Suppressor macrophage (primary cell): ENCODE results near the gene OR13G1.
"Not testable (repeated sequence)": the region's sequence is repeated elsewhere in the genome, so short reads cannot be mapped to it uniquely, and the experiment has no call there.

Experiments used
- DNase-seq, 4 experiments: peaks; one replicate each; pipeline ENCODE4 v3.0.0-alpha.2; 2020 to 2022
- total RNA-seq, 17 experiments: gene quantifications; one replicate each; lab custom pipeline; 2026; ENCODE audit warnings: mixed read lengths in 6 of 17, inconsistent platforms in 3 of 17; lab: John Stamatoyannopoulos, UW

OR13G1 gene, protein sequence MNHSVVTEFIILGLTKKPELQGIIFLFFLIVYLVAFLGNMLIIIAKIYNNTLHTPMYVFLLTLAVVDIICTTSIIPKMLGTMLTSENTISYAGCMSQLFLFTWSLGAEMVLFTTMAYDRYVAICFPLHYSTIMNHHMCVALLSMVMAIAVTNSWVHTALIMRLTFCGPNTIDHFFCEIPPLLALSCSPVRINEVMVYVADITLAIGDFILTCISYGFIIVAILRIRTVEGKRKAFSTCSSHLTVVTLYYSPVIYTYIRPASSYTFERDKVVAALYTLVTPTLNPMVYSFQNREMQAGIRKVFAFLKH
- total RNA-seq, result 0 to 0.77 (median 0) reads per million in 17 experiments

DNA sequence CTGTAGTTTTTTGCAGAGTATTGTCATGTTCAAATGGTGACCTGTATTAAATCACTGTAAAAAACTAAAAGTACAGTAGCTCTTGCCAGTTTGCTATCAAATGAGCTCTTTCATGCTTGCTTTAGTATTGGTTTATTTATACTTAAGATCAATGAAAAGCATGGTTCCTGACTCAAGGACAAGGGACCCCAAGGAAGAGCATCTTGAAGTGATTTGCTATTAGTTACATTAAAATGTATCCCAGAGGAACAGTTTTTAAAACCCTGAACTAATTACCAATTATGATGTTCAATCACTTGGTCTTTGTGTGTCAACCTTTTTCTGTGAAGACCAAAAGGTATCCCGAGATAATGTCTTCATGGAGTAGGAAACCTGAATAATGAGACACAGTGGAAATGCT is at the start of gene OR13G1:
Gene OR13G1, minus strand, starts transcription at position 101 of the 400 bp plus-strand sequence. CDS start 6,698 bp downstream, outside the sequence.
- no peak for DNase-seq

DNA sequence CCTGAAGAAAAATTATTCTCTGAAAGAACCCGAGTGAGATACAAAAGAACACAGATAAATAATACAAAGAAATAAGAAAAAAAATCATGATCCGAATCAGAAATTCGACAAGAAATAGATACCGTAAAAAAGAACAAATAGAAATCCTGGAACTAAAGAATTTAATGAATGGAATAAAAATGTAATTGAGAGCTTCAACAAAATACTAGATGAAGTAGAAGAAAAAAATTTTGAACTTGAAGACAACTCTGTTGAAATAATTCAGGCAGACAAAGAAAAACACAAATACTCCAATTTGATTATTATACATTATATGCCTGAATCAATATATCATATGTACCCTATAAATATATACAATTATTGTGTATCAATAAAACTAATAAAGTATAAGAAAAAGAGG is 41.7 kb upstream of the OR13G1 start:
- no peak for DNase-seq

DNA sequence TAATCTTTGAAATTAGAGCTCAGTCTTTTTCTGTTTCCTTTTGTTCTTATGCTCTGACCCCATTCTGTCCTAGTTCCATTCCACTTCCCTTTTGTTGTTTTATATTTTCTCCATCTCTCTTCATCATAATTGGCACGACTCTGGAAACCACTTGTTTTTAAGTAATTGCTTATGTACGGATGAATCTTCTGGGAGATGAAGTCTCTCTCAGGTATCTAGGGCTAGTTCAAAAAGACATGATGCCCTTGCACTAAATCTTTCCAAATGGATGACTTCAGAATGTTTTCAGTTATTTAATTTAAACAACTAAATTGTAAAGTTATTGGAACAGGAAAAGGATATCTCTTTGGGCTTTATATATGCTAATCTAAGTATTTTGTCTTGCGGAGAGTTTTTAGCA is 37.0 kb upstream of the OR13G1 start, which contains the start of gene OR6F1:
Gene OR6F1, minus strand, starts transcription at position 101 of the 400 bp plus-strand sequence. CDS start 3,891 bp downstream, outside the sequence.
- no peak for DNase-seq

DNA sequence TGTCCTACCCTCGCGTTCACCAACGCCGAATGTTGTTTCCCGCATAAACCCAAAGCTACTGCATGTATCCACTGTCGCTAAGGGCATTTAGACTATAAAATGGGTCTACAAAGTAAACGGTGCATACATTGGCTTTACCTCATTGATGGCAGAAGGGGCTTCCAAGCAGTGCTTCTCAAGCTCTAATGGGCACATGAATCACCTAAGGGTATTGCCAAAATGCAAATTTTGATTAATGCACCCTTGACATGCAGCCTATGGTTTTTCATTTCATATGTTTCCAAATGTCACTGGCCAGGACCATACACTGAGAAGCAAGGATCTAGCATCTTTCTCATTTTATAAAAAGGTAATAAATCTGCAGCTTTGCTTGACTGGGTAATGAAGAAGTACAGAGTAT is 34.2 kb upstream of the OR13G1 start:
- no peak for DNase-seq

DNA sequence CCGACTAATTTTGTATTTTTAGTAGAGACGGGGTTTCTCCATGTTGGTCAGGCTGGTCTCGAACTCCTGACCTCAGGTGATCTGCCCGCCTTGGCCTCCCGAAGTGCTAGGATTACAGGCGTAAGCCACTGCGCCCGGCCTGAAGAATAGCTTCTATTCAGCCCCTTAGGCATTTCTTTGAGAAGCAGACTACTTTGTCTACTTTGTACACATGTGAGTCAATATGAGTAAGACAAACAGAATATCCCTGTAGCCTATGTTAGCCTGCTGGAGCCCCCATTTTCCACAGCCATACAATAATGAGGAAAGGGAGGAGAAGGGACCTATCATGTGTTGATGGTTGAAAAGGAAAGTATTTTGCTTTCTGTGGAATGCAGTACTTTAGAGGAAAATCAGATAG is 31.1 kb upstream of the OR13G1 start:
- not testable (repeated sequence) for DNase-seq

DNA sequence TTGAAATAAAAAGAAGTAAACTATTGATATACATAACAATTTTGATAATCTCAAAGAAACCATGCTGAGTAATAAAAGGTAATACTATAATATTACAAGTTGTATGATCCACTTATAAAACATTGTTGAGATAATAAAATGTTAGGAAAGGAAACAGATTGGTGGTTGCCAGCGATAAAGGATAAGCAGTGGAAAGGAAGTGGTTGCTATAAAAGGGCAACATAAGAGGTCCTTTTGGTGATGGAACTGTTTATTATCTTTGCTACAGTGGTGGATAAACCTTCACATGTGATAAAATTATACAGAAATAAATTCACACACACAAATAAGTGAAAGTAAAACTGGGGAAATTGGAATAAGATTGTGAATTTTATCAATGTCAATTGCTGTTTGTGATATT is 21.8 kb upstream of the OR13G1 start:
- no peak for DNase-seq

DNA sequence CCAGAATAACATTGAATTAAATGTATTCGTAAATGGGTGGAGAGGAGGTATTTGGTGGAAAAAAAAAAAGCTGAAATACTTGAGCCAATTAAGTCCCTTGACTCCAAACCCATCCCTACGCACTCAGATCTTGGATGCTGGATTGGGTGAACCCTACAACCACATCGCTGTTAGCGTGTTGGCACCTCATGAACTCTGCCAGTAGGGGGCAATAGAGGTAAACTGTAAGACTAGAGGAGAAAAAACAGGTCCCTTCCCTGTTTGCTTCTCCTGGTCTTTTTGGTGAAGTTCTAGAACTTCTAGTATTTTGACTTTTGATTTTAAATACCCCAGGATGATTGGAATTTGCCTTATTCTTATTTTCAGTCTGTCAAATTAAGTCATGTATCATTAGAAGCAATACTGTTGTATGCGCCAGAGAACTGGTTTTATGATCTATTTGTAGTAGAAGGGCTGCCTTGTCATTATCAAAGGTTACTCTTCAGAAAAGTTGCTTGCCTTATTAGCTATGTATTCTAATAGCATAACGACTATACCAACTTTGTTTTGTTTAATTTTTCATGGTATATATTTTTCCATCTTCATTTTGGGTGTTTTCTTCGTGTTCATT is 1.9 kb upstream of the OR13G1 start:
- peak; percentile 70 to 90 (median 80) for DNase-seq

DNA sequence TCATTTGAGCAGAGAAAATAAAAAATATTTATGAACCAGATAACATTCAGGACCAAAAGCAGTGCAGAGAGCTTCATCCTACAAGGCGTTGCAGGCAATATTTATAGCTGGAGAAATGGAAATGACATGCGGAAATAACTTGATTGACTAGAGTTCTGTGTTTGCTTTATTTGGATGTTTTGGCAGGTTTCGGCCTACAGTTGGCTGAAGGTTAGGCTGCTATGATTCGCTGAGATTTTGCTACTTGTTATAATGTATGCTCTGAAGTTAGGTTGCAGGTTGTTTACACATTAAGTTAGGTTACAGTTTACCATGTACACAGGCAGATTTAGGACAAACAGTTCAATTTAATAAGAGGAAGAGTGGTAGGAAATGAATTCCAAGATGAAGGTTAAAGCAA is 632 bp upstream of the OR13G1 start:
- no peak for DNase-seq

DNA sequence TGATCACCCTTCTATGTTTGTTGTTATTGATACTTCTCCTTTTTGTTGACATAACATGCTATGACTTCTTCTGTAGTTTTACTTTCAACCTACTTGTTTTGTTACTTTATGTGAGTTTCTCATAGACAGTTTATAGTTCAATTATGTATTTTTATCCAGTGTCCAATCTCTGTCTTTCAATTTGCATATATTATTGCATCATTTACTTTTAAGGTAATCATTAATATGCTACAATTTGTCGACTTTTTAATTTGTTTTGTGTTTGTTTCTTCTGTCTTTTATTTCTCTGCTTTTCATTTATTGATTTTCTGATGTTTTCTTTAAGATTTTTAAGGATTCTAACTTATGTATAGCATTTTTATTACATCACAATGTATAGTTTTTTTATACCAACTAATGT is 10.3 kb downstream of the OR13G1 start:
- DNase-seq, result no peak

DNA sequence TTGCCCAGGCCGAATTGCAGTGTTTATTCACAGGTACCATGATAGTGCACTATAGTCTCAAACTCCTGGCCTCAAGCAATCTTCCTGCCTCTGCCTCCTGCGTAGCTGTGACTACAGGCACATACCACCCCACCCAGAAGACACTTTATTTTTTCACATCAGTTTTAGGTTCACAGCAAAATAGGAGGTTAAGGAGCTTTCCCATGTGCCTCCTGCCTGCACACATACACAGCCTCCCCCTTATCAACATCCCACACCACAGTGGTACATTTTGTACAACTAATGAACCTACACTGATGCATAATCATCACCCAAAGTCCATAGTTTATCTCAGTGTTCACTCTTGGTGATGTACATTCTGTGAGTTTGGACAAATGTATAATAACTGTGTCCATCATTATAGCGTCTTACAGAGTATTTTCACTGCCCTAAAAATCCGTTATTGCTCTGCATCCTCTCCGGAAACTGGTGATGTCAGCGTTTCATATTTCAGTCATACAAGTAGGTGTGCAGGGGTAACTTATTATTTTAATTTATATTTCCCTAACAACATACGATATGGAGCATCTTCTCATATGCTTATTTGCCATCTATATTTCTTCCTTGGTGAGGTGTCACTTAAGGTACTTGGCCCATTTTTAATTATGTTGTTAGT is 23.2 kb downstream of the OR13G1 start:
- no peak for DNase-seq

DNA sequence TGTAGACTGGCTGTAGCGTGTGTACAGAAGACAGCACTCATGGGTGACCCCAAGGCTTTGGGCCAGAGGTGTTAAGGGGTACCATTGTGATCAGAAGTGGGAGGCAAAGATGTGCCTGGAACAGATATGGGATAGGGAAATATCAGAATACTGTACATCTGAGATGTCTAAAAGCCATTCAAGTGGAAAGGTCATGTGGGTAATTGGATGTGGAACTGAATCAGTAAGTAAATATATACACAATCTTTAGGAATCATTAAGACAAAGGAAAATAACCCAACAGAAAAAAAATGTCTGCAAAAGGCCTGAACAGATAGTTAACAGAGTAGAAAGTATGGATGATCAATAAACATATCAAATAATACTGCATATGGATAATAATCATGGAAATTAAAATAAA is 26.5 kb downstream of the OR13G1 start:
- DNase-seq, result no peak

DNA sequence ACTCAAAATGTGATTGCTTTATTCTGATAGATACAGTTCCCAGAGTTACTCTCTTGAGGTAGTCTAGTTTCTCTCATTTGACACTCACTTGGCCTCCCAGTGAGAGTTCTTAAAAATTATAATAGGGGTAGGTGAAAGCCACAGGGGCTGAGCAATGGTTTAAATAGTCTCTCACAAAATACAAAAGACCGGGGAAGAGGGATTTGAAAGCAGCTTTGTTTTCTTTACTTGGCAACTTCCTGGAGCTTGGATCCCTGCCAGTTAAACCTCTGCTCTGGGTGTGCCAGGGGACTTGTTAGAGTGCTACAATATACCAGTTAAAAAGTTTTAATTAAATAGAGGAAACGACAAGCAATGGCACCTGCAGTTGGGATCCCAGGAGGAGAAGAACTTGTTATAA is 31.7 kb downstream of the OR13G1 start:
- peak in 2 of 4 experiments; percentile 7 to 40 for DNase-seq

DNA sequence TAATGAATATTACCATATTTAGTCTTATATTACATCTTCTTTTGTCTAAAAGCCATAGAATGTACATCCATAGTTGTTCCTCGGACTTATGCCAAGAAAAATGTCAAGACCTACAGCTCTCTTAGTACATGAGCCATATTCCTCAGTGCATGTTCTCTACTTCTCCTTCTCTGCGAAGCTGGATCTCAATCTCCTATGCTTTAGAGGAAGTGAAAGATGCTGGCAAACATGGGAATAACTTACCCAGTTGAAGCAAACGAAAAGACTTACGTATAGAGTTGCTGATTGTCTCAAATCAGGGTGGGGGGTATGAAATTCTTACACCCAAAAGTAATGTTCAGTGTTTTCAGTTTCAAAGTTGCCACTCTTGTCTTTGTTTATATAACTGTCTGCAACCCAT is 32.7 kb downstream of the OR13G1 start:
- DNase-seq, result peak; percentile 25 to 79 (median 54)

DNA sequence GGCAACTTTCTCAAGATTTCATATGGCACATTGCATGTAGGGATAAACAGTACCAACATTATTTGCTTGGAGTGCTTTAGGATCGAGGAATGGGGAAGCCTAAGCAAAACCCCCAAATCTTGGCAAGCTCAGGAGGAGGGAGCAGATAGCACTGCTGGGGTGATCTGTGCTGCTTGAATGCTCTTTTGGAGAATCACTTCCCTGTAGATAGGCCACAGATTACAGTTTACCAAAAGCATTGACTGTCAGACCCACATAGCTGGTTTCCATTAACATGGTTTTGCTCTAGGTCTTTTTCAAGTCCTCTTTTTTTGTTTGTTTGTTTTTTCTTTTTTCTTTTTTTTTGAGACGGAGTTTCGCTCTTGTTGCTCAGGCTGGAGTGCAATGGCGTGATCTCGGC is 36.8 kb downstream of the OR13G1 start:
- DNase-seq, result no peak

DNA sequence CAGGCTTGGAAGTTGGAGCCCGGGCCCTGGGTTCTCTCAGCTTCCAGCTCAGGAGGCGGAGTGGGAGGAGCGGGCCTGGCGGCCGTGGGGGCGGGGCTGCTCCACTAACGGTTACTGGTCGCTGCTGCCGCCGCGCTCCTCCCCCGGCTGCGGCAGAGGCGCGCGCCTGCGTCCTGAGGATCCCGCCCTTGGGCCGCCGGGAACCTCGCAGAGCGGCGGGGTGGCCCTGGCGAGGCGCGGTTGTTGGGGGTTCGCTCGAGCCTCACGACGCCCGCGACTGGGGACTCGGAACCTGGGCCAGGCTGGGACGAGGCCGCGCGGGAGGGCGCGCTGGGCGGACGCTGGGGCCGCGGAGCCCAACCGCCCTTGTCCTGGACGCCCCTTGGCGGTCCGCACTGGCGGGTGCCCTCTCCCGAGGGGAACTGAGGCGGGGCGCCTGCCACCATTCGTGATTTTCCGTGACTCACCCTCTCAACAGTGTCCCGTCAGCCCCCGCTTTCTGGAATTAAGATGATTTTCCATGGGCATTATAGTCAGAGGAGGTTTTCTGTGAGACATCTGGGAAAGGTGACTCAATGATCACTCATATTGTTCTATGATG is 40.1 kb downstream of the OR13G1 start:
- peak; percentile 31 to 88 (median 62) for DNase-seq

DNA sequence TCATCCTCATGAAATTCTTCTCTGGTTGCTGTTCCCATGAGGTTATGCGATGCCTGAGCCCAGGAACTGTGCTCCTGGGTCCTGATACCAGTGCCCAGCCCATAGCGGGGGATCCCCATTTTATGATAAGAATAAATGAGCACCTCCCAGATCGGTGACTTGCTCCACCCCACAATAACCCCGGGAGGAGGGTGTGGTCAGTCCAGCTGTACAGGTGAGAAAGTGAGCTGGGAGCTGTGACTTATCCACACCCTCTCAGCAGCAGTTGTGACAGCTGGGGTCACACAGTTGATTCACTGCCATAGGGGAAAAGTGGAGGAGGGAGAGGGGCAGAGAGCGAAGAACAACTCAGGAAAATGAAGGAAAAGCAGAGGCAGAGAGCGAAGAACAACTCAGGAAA is 40.8 kb downstream of the OR13G1 start:
- DNase-seq, result no peak

DNA sequence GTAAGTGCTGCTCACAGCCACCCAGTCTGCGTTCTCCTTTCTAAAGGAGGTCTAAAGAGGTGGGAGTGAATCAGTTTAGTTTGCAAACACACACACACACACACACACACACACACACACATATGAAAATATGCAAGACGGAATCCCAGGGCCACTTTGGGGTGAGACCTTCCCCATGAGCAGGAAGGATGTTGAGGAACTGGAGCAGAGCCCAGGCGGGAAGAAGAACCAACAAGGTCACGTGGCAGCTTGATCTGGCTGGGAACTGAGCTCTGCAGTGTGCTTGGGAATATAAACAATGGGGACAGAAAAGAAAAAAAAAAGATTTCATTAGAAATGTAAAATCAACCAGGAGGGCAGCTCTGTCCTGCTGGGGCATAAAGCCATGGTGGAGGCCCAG is 41.5 kb downstream of the OR13G1 start:
- DNase-seq, result peak in 3 of 4 experiments; percentile 3 to 29 (median 10)

DNA sequence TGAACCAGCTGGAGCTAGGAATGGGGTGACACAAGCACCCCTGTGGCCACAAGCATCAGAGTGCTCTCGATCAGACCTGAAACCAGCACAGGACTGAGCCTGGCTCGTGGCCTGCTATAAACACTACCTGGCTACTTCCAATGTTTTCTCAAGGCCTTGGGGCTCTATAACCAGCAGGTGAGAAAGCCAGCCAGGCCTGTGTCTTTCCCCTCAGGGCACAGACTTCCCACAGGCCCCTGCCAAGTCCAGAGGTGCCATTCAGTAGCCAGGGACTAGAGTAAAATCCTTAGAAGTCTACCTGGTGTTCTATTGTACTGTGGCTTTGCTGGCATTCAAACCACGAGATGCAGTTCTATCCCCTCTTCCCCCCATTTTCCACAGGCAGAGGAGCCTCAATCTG is 51.6 kb downstream of the OR13G1 start:
- no peak for DNase-seq
